22Rv1 (cell line): Measurements from ENCODE around the gene PML.

Experiments used
- CTCF ChIP-seq: fragments of 450-650 bp; IDR thresholded peaks from 2 replicates; pipeline ENCODE4 v1.5.1; 2017; ENCODE audit warnings: mild to moderate bottlenecking
- ZFX ChIP-seq: fragments of 450-650 bp; IDR thresholded peaks from 2 replicates; pipeline ENCODE4 v1.6.1; 2017; ENCODE audit warnings: antibody characterized with exemption, borderline replicate concordance

GRCh38 chr15:73994413-73994883, at the start of gene PML:
- TF ChIP-seq CTCF (no peak), ZFX (no peak)
